Peyer's patch (tissue), 4 donors: Measurements from ENCODE around the gene SLAIN2. TPM values are rescaled to one million over a fixed set of nuclear protein-coding genes. Genes with fewer than 3 reads are reported as not detected.

Experiments
- DNase-seq, 3 donors: peaks; one replicate each; pipeline ENCODE4 v3.0.0-alpha.2; 2017 to 2019
- H3K27ac ChIP-seq, 4 donors: fragments of 200-600 bp; sonication (generic); one replicate each; pipeline ENCODE4 v1.5.1; 2016 to 2019
- H3K27me3 ChIP-seq, 2 donors: fragments of 200-600 bp; sonication (generic); one replicate each; pipeline ENCODE4 v1.5.1; 2019
- H3K36me3 ChIP-seq, 3 donors: fragments of 200-600 bp; sonication (generic); one replicate each; pipeline ENCODE4 v1.5.1; 2016 to 2019
- H3K4me1 ChIP-seq, 4 donors: fragments of 200-600 bp; sonication (generic); one replicate each; pipeline ENCODE4 v1.5.1; 2016 to 2019
- H3K4me3 ChIP-seq, 4 donors: fragments of 200-600 bp; sonication (generic); 1 replicate in 3 of 4; 2 replicates in 1 of 4; pipeline ENCODE4 v1.5.1; 2016 to 2019; ENCODE audit warnings: mild to moderate bottlenecking in 1 of 4
- H3K9me3 ChIP-seq, 4 donors: fragments of 200-600 bp; sonication (generic); one replicate each; pipeline ENCODE4 v1.5.1; 2016 to 2019; ENCODE audit warnings: mild to moderate bottlenecking in 1 of 4
- POLR2A ChIP-seq, 2 donors: fragments of 450-650 bp; IDR thresholded peaks; one replicate each; pipeline ENCODE4 v1.5.1; 2017; ENCODE audit warnings: antibody characterized with exemption in 2 of 2, mild to moderate bottlenecking in 2 of 2, moderate library complexity in 2 of 2
- total RNA-seq, 4 donors: library from RNA; depleted of rRNA; stranded (reverse); fragments of >200 nt; gene quantifications; one replicate each; pipeline ENCODE4 v1.1.0, GENCODE V29; 2016
- TF ChIP-seq, protein P1 (sequence below), 6 experiments: fragments of 450-650 bp in 4 of 6; fragments of 200-600 bp in 2 of 6; sonication (generic) in 1 of 6; IDR thresholded peaks; one replicate each; pipeline ENCODE4 v1.5.1; 2017 to 2019; ENCODE audit warnings: antibody characterized with exemption in 6 of 6, mild to moderate bottlenecking in 3 of 6, moderate library complexity in 1 of 6

SLAIN2 gene
- total RNA-seq, 4 donors from 2014 or later: 19.1 to 40.9 (median 22.4) TPM

- H3K27ac ChIP-seq: no peak overlapping the region
- no peaks in the 10 kb centered on the region for H3K9me3 ChIP-seq
- no peak for TF ChIP-seq POLR2A (IDR thresholded peaks at IDR 0.05)
- TF ChIP-seq, protein P1, sequence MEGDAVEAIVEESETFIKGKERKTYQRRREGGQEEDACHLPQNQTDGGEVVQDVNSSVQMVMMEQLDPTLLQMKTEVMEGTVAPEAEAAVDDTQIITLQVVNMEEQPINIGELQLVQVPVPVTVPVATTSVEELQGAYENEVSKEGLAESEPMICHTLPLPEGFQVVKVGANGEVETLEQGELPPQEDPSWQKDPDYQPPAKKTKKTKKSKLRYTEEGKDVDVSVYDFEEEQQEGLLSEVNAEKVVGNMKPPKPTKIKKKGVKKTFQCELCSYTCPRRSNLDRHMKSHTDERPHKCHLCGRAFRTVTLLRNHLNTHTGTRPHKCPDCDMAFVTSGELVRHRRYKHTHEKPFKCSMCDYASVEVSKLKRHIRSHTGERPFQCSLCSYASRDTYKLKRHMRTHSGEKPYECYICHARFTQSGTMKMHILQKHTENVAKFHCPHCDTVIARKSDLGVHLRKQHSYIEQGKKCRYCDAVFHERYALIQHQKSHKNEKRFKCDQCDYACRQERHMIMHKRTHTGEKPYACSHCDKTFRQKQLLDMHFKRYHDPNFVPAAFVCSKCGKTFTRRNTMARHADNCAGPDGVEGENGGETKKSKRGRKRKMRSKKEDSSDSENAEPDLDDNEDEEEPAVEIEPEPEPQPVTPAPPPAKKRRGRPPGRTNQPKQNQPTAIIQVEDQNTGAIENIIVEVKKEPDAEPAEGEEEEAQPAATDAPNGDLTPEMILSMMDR (IDR thresholded peaks at IDR 0.05): no peak
- H3K4me3 ChIP-seq: no peak overlapping the region
- no peaks in the 10 kb centered on the region for H3K4me1 ChIP-seq
- DNase-seq: no peak
- peaks cover 0 to 9% (median 0%) of the 10 kb centered on the region in 3 donors for H3K36me3 ChIP-seq
- H3K27me3 ChIP-seq: no peaks in the 10 kb centered on the region
These were observed 62.0 kb downstream of the SLAIN2 start for GRCh38 chr4:48403358-48403757.

DNA sequence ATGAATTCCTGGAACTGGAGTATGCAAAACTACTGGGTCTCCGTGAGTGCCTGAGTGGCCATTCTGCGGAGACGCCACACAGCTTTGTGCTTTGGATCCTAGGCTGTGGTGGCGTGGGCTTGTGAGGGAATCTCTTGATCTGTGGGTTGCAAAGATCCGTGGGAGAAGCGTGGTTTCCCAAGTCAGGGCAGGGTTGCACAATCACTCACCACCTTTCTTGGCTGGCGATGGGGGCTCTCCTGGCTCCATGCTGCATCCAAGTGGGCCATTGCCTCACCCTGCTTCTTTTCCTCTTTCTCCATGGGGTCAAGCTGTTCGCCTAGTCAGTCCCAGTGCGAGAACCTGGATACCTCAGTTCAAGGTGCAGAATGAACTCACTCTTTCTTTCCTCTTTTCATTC lies 62.5 kb downstream of the SLAIN2 start:
- Histone ChIP-seq H3K27me3 (no peaks in the 10 kb centered on the region), H3K27ac (no peak overlapping the region), H3K4me3 (no peak overlapping the region), H3K9me3 (no peaks in the 10 kb centered on the region), H3K36me3 (peaks cover 0 to 9% (median 0%) of the 10 kb centered on the region in 3 donors), H3K4me1 (no peaks in the 10 kb centered on the region)
- TF ChIP-seq, protein P1 (IDR thresholded peaks at IDR 0.05): no peak
- TF ChIP-seq POLR2A (IDR thresholded peaks at IDR 0.05): no peak
- no peak for DNase-seq

- Histone ChIP-seq H3K27ac (no peak overlapping the region), H3K4me1 (no peaks in the 10 kb centered on the region), H3K9me3 (no peaks in the 10 kb centered on the region), H3K36me3 (peaks cover 0 to 14% (median 0%) of the 10 kb centered on the region in 3 donors), H3K27me3 (no peaks in the 10 kb centered on the region), H3K4me3 (no peak overlapping the region)
- TF ChIP-seq POLR2A (IDR thresholded peaks at IDR 0.05): no peak
- TF ChIP-seq, protein P1 (IDR thresholded peaks at IDR 0.05): no peak
- no peak for DNase-seq
These were observed 64.6 kb downstream of the SLAIN2 start for GRCh38 chr4:48405924-48406323.

DNA sequence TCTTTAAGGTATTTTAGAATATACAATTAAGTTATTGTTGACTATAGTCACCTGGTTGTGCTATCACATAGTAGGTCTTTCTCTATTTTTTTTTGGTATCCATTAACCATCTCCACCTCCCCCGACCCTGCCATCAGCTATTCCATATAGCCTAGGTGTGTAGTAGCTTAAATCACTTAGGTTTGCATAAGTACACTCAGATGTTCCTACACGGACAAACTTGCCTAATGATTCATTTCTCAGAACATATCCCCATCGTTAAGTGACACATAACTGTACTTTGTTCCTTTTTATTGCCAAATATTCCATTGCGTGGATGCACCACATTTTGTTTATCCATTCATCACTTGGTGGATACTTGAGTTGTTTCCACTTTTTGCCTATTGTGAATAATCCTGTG lies 67.9 kb downstream of the SLAIN2 start:
- no peak overlapping the region for H3K27ac ChIP-seq
- TF ChIP-seq, protein P1 (IDR thresholded peaks at IDR 0.05): no peak
- TF ChIP-seq POLR2A (IDR thresholded peaks at IDR 0.05): no peak
- no peaks in the 10 kb centered on the region for H3K27me3 ChIP-seq
- H3K9me3 ChIP-seq: no peaks in the 10 kb centered on the region
- no peak for DNase-seq
- no peaks in the 10 kb centered on the region for H3K4me1 ChIP-seq
- peaks cover 0 to 6% (median 0%) of the 10 kb centered on the region in 3 donors for H3K36me3 ChIP-seq
- no peak overlapping the region for H3K4me3 ChIP-seq

DNA sequence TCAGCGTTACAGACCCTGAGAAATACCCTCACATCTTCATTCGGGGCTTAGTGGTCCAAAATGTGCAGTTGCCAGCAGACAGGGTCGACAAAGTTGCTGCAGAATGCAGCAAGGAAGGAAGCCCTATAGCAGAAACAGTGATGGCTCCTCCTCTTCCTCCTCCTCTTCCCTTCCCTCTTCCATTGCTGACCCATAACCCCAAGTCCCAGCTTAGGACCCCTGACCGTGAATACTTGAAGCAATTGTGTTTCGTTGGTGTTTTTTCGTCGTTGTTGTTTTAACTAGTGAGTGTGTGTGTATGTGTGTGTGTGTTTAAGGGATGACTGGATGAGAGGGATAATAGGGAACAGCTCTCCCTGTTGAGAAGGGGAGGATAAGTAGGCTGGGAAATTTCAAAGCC lies 69.5 kb downstream of the SLAIN2 start:
- TF ChIP-seq POLR2A (IDR thresholded peaks at IDR 0.05): no peak
- TF ChIP-seq, protein P1 (IDR thresholded peaks at IDR 0.05): no peak
- no peak overlapping the region for H3K4me3 ChIP-seq
- peaks cover 0 to 6% (median 0%) of the 10 kb centered on the region in 3 donors for H3K36me3 ChIP-seq
- no peak overlapping the region for H3K27ac ChIP-seq
- H3K9me3 ChIP-seq: no peaks in the 10 kb centered on the region
- H3K4me1 ChIP-seq: no peaks in the 10 kb centered on the region
- no peaks in the 10 kb centered on the region for H3K27me3 ChIP-seq
- DNase-seq: no peak

GRCh38 chr4:48420144-48420543 lies 78.8 kb downstream of the SLAIN2 start:
- TF ChIP-seq, protein P1 (IDR thresholded peaks at IDR 0.05): no peak
- TF ChIP-seq POLR2A (IDR thresholded peaks at IDR 0.05): no peak

More at GRCh38 chr4:48420144-48420543, 78.8 kb downstream of the SLAIN2 start:
- Histone ChIP-seq H3K27me3 (no peaks in the 10 kb centered on the region), H3K27ac (no peak overlapping the region), H3K9me3 (no peaks in the 10 kb centered on the region), H3K4me1 (no peaks in the 10 kb centered on the region), H3K4me3 (no peak overlapping the region), H3K36me3 (peaks cover 0 to 38% (median 3%) of the 10 kb centered on the region in 3 donors)
- DNase-seq: no peak
